GM18505 (cell line): Measurements from ENCODE around the gene EVI5L.

Experiments used
- ATAC-seq: cut with Tn5 transposase; IDR thresholded peaks from one replicate; pipeline ENCODE4 v1.9.1; 2021; ENCODE audit not compliant: unreplicated experiment
- POLR2A ChIP-seq: IDR thresholded peaks from 4 replicates; pipeline ENCODE4 v1.6.1; 2011; ENCODE audit warnings: borderline replicate concordance; ENCODE audit not compliant: insufficient read depth, insufficient read length; ENCODE audit errors: extremely low read depth

Gene EVI5L

GRCh38 chr19:7844405-7844804 lies 14.4 kb downstream of the EVI5L start:
- no peak for TF ChIP-seq POLR2A
- ATAC-seq, result no peak

- ATAC-seq, result no peak
- no peak for TF ChIP-seq POLR2A
Measured at GRCh38 chr19:7844951-7845350, 14.9 kb downstream of the EVI5L start.

GRCh38 chr19:7845390-7846154 lies 15.6 kb downstream of the EVI5L start:
- no peak for ATAC-seq
- no peak for TF ChIP-seq POLR2A

- TF ChIP-seq POLR2A, result no peak
- ATAC-seq, result no peak
Measured at GRCh38 chr19:7846155-7846646, 16.2 kb downstream of the EVI5L start.

- no peak for ATAC-seq
- TF ChIP-seq POLR2A, result no peak
Measured at GRCh38 chr19:7847664-7848063, 17.6 kb downstream of the EVI5L start.

GRCh38 chr19:7848779-7849457 lies 18.9 kb downstream of the EVI5L start:
- no peak for TF ChIP-seq POLR2A
- ATAC-seq, result no peak

- no peak for ATAC-seq
- TF ChIP-seq POLR2A, result no peak
Measured at GRCh38 chr19:7849631-7849999, 19.6 kb downstream of the EVI5L start.

- TF ChIP-seq POLR2A, result no peak
- no peak for ATAC-seq
Measured at GRCh38 chr19:7850000-7850813, 20.2 kb downstream of the EVI5L start.

- no peak for ATAC-seq
- TF ChIP-seq POLR2A, result no peak
Measured at GRCh38 chr19:7850945-7851622, 21.1 kb downstream of the EVI5L start.

GRCh38 chr19:7851623-7852500 lies 21.8 kb downstream of the EVI5L start:
- ATAC-seq, result no peak
- TF ChIP-seq POLR2A, result no peak

GRCh38 chr19:7852851-7853769 lies 23.1 kb downstream of the EVI5L start:
- ATAC-seq, result peak; percentile 59
- no peak for TF ChIP-seq POLR2A
